GM23338 (cell line): ENCODE results near the gene IKBKE.

Source experiments
- CREB1 ChIP-seq: fragments of 250-450 bp; sonication (Bioruptor Pico); IDR thresholded peaks from 2 replicates; pipeline ENCODE4 v1.5.0; 2020; ENCODE audit warnings: low read depth, mild to moderate bottlenecking, moderate library complexity
- EZH2 ChIP-seq: fragments of 200-600 bp; sonication (generic); IDR thresholded peaks from one replicate; pipeline ENCODE4 v1.8.0; 2017; ENCODE audit warnings: antibody characterized with exemption, mild to moderate bottlenecking, low read depth; ENCODE audit not compliant: unreplicated experiment
- EZH2phosphoT487 ChIP-seq: fragments of 200-600 bp; sonication (generic); IDR thresholded peaks from one replicate; pipeline ENCODE4 v1.8.1; 2018; ENCODE audit warnings: antibody characterized with exemption; ENCODE audit not compliant: unreplicated experiment
- POLR2AphosphoS5 ChIP-seq: IDR thresholded peaks from 2 replicates; pipeline ENCODE4 v1.6.1; 2016; ENCODE audit warnings: antibody characterized with exemption, low read depth
- ZNF114 ChIP-seq: fragments of 250-450 bp; sonication (Bioruptor Pico); IDR thresholded peaks from 2 replicates; pipeline ENCODE4 v1.5.0; 2020; ENCODE audit warnings: mild to moderate bottlenecking, moderate library complexity
- TF ChIP-seq, protein P1 (sequence below), 2 experiments: fragments of 200-600 bp in 1 of 2; sonication (generic) in 1 of 2; conservative IDR thresholded peaks; 2 replicates each; pipeline versions ENCODE4 v1.5.1 to v1.6.1; 2016 to 2017; ENCODE audit warnings: antibody characterized with exemption in 2 of 2, low read depth in 2 of 2, mild to moderate bottlenecking in 2 of 2, moderate library complexity in 1 of 2
- TF ChIP-seq, protein P2 (sequence below): IDR thresholded peaks from one replicate; pipeline ENCODE4 v1.6.1; 2018; ENCODE audit warnings: antibody characterized with exemption; ENCODE audit not compliant: unreplicated experiment
- TF ChIP-seq, protein P3 (sequence below): IDR thresholded peaks from 2 replicates; pipeline ENCODE4 v1.6.1; 2016; ENCODE audit warnings: antibody characterized with exemption

DNA sequence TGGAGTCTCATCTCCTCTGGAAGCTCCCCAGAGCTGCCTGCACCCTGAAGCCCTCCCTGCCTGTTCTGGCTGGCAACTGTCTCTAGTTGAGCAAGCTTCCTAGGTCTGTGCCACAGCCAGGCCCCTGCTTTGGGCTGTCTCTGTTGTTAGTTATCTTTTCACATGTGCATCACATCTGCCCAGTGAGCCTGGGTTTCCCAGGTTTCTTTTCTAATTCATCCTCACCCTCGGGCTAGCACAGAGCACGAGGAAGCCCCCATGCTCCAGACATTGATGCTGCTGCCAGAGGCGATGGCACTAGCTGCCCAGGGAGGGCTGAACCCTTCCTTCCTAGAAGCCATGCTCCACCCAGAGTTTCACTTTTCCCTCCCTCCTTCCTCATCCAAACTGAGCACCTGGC lies 64.3 kb downstream of the IKBKE start:
- TF ChIP-seq EZH2 (no peak), CREB1 (CRISPR knock-in tag) (no peak), POLR2AphosphoS5 (no peak), EZH2phosphoT487 (no peak), ZNF114 (CRISPR knock-in tag) (no peak)
- TF ChIP-seq, protein P1, sequence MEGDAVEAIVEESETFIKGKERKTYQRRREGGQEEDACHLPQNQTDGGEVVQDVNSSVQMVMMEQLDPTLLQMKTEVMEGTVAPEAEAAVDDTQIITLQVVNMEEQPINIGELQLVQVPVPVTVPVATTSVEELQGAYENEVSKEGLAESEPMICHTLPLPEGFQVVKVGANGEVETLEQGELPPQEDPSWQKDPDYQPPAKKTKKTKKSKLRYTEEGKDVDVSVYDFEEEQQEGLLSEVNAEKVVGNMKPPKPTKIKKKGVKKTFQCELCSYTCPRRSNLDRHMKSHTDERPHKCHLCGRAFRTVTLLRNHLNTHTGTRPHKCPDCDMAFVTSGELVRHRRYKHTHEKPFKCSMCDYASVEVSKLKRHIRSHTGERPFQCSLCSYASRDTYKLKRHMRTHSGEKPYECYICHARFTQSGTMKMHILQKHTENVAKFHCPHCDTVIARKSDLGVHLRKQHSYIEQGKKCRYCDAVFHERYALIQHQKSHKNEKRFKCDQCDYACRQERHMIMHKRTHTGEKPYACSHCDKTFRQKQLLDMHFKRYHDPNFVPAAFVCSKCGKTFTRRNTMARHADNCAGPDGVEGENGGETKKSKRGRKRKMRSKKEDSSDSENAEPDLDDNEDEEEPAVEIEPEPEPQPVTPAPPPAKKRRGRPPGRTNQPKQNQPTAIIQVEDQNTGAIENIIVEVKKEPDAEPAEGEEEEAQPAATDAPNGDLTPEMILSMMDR (conservative IDR thresholded peaks at IDR 0.05; ENCODE audit: low read depth in 2 of 2) = no peak
- TF ChIP-seq, protein P2, sequence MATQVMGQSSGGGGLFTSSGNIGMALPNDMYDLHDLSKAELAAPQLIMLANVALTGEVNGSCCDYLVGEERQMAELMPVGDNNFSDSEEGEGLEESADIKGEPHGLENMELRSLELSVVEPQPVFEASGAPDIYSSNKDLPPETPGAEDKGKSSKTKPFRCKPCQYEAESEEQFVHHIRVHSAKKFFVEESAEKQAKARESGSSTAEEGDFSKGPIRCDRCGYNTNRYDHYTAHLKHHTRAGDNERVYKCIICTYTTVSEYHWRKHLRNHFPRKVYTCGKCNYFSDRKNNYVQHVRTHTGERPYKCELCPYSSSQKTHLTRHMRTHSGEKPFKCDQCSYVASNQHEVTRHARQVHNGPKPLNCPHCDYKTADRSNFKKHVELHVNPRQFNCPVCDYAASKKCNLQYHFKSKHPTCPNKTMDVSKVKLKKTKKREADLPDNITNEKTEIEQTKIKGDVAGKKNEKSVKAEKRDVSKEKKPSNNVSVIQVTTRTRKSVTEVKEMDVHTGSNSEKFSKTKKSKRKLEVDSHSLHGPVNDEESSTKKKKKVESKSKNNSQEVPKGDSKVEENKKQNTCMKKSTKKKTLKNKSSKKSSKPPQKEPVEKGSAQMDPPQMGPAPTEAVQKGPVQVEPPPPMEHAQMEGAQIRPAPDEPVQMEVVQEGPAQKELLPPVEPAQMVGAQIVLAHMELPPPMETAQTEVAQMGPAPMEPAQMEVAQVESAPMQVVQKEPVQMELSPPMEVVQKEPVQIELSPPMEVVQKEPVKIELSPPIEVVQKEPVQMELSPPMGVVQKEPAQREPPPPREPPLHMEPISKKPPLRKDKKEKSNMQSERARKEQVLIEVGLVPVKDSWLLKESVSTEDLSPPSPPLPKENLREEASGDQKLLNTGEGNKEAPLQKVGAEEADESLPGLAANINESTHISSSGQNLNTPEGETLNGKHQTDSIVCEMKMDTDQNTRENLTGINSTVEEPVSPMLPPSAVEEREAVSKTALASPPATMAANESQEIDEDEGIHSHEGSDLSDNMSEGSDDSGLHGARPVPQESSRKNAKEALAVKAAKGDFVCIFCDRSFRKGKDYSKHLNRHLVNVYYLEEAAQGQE = no peak
- TF ChIP-seq, protein P3, sequence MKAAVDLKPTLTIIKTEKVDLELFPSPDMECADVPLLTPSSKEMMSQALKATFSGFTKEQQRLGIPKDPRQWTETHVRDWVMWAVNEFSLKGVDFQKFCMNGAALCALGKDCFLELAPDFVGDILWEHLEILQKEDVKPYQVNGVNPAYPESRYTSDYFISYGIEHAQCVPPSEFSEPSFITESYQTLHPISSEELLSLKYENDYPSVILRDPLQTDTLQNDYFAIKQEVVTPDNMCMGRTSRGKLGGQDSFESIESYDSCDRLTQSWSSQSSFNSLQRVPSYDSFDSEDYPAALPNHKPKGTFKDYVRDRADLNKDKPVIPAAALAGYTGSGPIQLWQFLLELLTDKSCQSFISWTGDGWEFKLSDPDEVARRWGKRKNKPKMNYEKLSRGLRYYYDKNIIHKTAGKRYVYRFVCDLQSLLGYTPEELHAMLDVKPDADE = no peak
